SK-N-SH treated with all-trans-retinoic acid at 6 μM for 48 hours (cell line): ENCODE data around the gene AP3S2.

Experiments used
- CREB5 ChIP-seq: fragments of 250-450 bp; sonication (Bioruptor Pico); IDR thresholded peaks from 2 replicates; pipeline ENCODE4 v1.5.1; 2020; ENCODE audit warnings: low read depth, mild to moderate bottlenecking, moderate library complexity
- PATZ1 ChIP-seq: fragments of 250-450 bp; sonication (Bioruptor Pico); IDR thresholded peaks from 2 replicates; pipeline ENCODE4 v1.8.0; 2020; ENCODE audit warnings: mild to moderate bottlenecking, moderate library complexity, borderline replicate concordance
- POU6F1 ChIP-seq: fragments of 250-450 bp; sonication (Bioruptor Pico); IDR thresholded peaks from 2 replicates; pipeline ENCODE4 v1.8.0; 2021; ENCODE audit warnings: low read depth, mild to moderate bottlenecking, moderate library complexity, borderline replicate concordance
- PPARA ChIP-seq: fragments of 250-450 bp; sonication (Bioruptor Pico); IDR thresholded peaks from 2 replicates; pipeline ENCODE4 v1.5.0; 2020; ENCODE audit warnings: mild to moderate bottlenecking, borderline replicate concordance
- RARB ChIP-seq: fragments of 250-450 bp; sonication (Bioruptor Pico); IDR thresholded peaks from 2 replicates; pipeline ENCODE4 v1.8.0; 2021; ENCODE audit warnings: mild to moderate bottlenecking, moderate library complexity
- TCF4 ChIP-seq: fragments of 250-450 bp; sonication (Bioruptor Pico); IDR thresholded peaks from 2 replicates; pipeline ENCODE4 v1.8.0; 2021; ENCODE audit warnings: mild to moderate bottlenecking, moderate library complexity, borderline replicate concordance
- TSHZ2 ChIP-seq: fragments of 250-450 bp; sonication (Bioruptor Pico); IDR thresholded peaks from 2 replicates; pipeline ENCODE4 v1.5.0; 2020; ENCODE audit warnings: mild to moderate bottlenecking, moderate library complexity
- ZC3H10 ChIP-seq: fragments of 250-450 bp; sonication (Bioruptor Pico); IDR thresholded peaks from 2 replicates; pipeline ENCODE4 v1.5.1; 2021; ENCODE audit warnings: mild to moderate bottlenecking, moderate library complexity
- ZFP3 ChIP-seq: fragments of 250-450 bp; sonication (Bioruptor Pico); IDR thresholded peaks from 2 replicates; pipeline ENCODE4 v1.5.0; 2020; ENCODE audit warnings: mild to moderate bottlenecking, moderate library complexity
- ZFP30 ChIP-seq: fragments of 450-650 bp; formaldehyde crosslinking; IDR thresholded peaks from 2 replicates; pipeline ENCODE4 v1.5.0; 2022; ENCODE audit warnings: mild to moderate bottlenecking, moderate library complexity
- ZNF565 ChIP-seq: fragments of 450-650 bp; formaldehyde crosslinking; conservative IDR thresholded peaks from 2 replicates; pipeline ENCODE4 v1.5.0; 2020; ENCODE audit warnings: low read depth, mild to moderate bottlenecking, moderate library complexity

GRCh38 chr15:89813381-89814111, 80.2 kb downstream of the AP3S2 start:
- TF ChIP-seq PPARA (CRISPR knock-in tag) (no peak), TSHZ2 (CRISPR knock-in tag) (no peak), CREB5 (CRISPR knock-in tag) (no peak), ZC3H10 (CRISPR knock-in tag) (no peak), RARB (no peak), ZFP3 (CRISPR knock-in tag) (no peak), ZNF565 (CRISPR knock-in tag) (no peak), TCF4 (CRISPR knock-in tag) (no peak), PATZ1 (CRISPR knock-in tag) (no peak), POU6F1 (CRISPR knock-in tag) (no peak), ZFP30 (CRISPR knock-in tag) (no peak)
